ENCODE measurements around the gene CYP3A5. TPM values are rescaled to one million over a fixed set of nuclear protein-coding genes. Genes with fewer than 3 reads are reported as not detected.

CYP3A5 gene
- total and polyA plus RNA-seq, 12 donors: 0.03 TPM; not detected in 11

GRCh38 chr7:99622596-99622995 is 57.2 kb downstream of the CYP3A5 start:
- no peak for ATAC-seq
- no peak for TF ChIP-seq CTCF (IDR thresholded peaks at IDR 0.05)
- peaks cover 0 to 94% (median 82%) of the 10 kb centered on the region in 9 donors for H3K36me3 ChIP-seq
- no peaks in the 10 kb centered on the region for H3K27me3 ChIP-seq
- H3K27ac ChIP-seq: no peak overlapping the region
- H3K4me3 ChIP-seq: no peak overlapping the region
- H3K4me1 ChIP-seq: peaks cover 1 to 15% (median 7%) of the 10 kb centered on the region in 9 donors
- no peaks in the 10 kb centered on the region for H3K9me3 ChIP-seq
- WGBS, 2 donors: 93 to 95% methylated on average over 10 of the region's 10 CpGs
- intact Hi-C loops (cut with DNase I): loop anchor here in 2 of 10 donors (10.0 kb wide), 1 partner anchor 292 kb away; the partner anchor contains the start of gene TRIM4 (in 2 of the 2)
- DNase-seq: no peak

GRCh38 chr7:99621271-99621670 is 58.5 kb downstream of the CYP3A5 start:
- H3K9me3 ChIP-seq: no peaks in the 10 kb centered on the region
- no peak overlapping the region for H3K27ac ChIP-seq
- peaks cover 0 to 81% (median 75%) of the 10 kb centered on the region in 9 donors for H3K36me3 ChIP-seq
- no peaks in the 10 kb centered on the region for H3K27me3 ChIP-seq
- peaks cover 5 to 20% (median 13%) of the 10 kb centered on the region in 9 donors for H3K4me1 ChIP-seq
- intact Hi-C loops (cut with DNase I): loop anchor here in 2 of 10 donors (10.0 kb wide), 1 partner anchor 294 kb away; the partner anchor contains the start of gene TRIM4 (in 2 of the 2)
- no peak for DNase-seq
- TF ChIP-seq CTCF (IDR thresholded peaks at IDR 0.05): no peak
- no peak for ATAC-seq
- H3K4me3 ChIP-seq: no peak overlapping the region
- 93 to 95% methylated on average over 5 of the region's 5 CpGs for WGBS, 2 donors

- Histone ChIP-seq H3K36me3 (peaks cover 0 to 64% (median 59%) of the 10 kb centered on the region in 9 donors), H3K27me3 (no peaks in the 10 kb centered on the region), H3K9me3 (no peaks in the 10 kb centered on the region), H3K4me1 (peaks cover 5 to 20% (median 13%) of the 10 kb centered on the region in 9 donors), H3K4me3 (no peak overlapping the region), H3K27ac (no peak overlapping the region)
- no peak for ATAC-seq
- no peak for TF ChIP-seq CTCF (IDR thresholded peaks at IDR 0.05)
- WGBS, 2 donors: 94 to 96% methylated on average over 18 of the region's 18 CpGs
- no peak for DNase-seq
- intact Hi-C loops (cut with DNase I): loop anchor here in 4 of 10 donors (5.0 to 10.0 kb wide), 5 partner anchors 62 to 295 kb away; partner anchors contain the start of genes TRIM4 (in 2 of the 4), FAM200A (in 1 of the 4), ZNF655 (in 1 of the 4) and ZNF789 (in 1 of the 4)
Measured at GRCh38 chr7:99619571-99620130, 60.1 kb downstream of the CYP3A5 start.

GRCh38 chr7:99618726-99619125 is 61.1 kb downstream of the CYP3A5 start:
- Histone ChIP-seq H3K4me1 (peaks cover 5 to 20% (median 13%) of the 10 kb centered on the region in 9 donors), H3K27me3 (no peaks in the 10 kb centered on the region), H3K36me3 (peaks cover 0 to 55% (median 49%) of the 10 kb centered on the region in 9 donors), H3K9me3 (no peaks in the 10 kb centered on the region), H3K4me3 (no peak overlapping the region), H3K27ac (no peak overlapping the region)
- intact Hi-C loops (cut with DNase I): loop anchor here in 3 of 10 donors (5.0 kb wide), 4 partner anchors 61 to 146 kb away; partner anchors contain the start of genes FAM200A (in 1 of the 3), ZNF655 (in 1 of the 3) and ZNF789 (in 1 of the 3)
- DNase-seq: no peak
- ATAC-seq: no peak
- 85 to 87% methylated on average over 3 of the region's 3 CpGs for WGBS, 2 donors
- TF ChIP-seq CTCF (IDR thresholded peaks at IDR 0.05): no peak
